PC-3 (cell line): Measurements from ENCODE around the gene MYO16.

Source experiments
- CTCF ChIP-seq: fragments of 300-600 bp; sonication (generic); conservative IDR thresholded peaks from 2 replicates; pipeline ENCODE4 v1.5.1; 2017; ENCODE audit warnings: antibody characterized with exemption, low read depth, mild to moderate bottlenecking, low read length
- EZH2 ChIP-seq: fragments of 300-600 bp; sonication (generic); IDR thresholded peaks from one replicate; pipeline ENCODE4 v1.6.1; 2017; ENCODE audit warnings: antibody characterized with exemption, mild to moderate bottlenecking, low read length; ENCODE audit not compliant: unreplicated experiment
- EZH2phosphoT487 ChIP-seq: fragments of 300-600 bp; sonication (generic); IDR thresholded peaks from 2 replicates; pipeline ENCODE4 v1.6.1; 2018; ENCODE audit warnings: mild to moderate bottlenecking, antibody characterized with exemption, low read length, borderline replicate concordance

DNA sequence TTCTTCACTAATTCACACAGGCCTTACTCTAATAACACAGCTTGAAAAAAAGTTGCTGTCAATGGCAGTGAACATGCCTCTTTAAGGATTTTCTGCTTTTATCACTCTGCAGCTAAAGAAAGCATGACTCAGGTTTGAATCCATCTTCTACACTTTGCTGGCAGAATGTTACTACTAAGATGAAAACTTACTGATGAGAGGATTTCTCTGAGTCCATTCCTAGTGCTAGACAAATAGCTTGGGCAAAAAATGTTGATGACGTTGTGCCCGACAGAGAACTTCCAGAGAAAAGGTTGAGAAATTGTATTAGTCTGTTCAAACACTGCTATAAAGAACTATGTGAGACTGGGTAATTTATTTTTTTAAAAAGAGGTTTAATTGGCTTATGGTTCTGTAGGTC lies 585.0 kb downstream of the MYO16 start:
- TF ChIP-seq CTCF: no peak
- no peak for TF ChIP-seq EZH2phosphoT487
- no peak for TF ChIP-seq EZH2
